Gastroesophageal sphincter (tissue), 3 donors: ENCODE measurements around the gene PCDH9.

Source experiments
- CTCF ChIP-seq, 4 experiments: fragments of 200-600 bp in 2 of 4; fragments of 450-650 bp in 2 of 4; sonication (generic) in 1 of 4; IDR thresholded peaks; one replicate each; pipeline ENCODE4 v1.5.1; 2017 to 2019; ENCODE audit warnings: antibody characterized with exemption in 4 of 4, mild to moderate bottlenecking in 2 of 4, moderate library complexity in 2 of 4
- POLR2A ChIP-seq, 2 donors: fragments of 450-650 bp; IDR thresholded peaks; one replicate each; pipeline ENCODE4 v1.6.1; 2017; ENCODE audit warnings: antibody characterized with exemption in 2 of 2, mild to moderate bottlenecking in 2 of 2, moderate library complexity in 1 of 2

GRCh38 chr13:66914155-66914554 is 316.0 kb downstream of the PCDH9 start:
- TF ChIP-seq POLR2A (IDR thresholded peaks at IDR 0.05), result no peak
- no peak for TF ChIP-seq CTCF (IDR thresholded peaks at IDR 0.05)
